ENCODE data around the gene TMC6. TPM values are rescaled to one million over a fixed set of nuclear protein-coding genes. Genes with fewer than 3 reads are reported as not detected.

TMC6 gene
- total and polyA plus RNA-seq, 2 of the 13 experiments (the other 11 are each of a cell fraction or from before 2014, with no cell fraction given) = 48.4 to 99.1 TPM

DNA sequence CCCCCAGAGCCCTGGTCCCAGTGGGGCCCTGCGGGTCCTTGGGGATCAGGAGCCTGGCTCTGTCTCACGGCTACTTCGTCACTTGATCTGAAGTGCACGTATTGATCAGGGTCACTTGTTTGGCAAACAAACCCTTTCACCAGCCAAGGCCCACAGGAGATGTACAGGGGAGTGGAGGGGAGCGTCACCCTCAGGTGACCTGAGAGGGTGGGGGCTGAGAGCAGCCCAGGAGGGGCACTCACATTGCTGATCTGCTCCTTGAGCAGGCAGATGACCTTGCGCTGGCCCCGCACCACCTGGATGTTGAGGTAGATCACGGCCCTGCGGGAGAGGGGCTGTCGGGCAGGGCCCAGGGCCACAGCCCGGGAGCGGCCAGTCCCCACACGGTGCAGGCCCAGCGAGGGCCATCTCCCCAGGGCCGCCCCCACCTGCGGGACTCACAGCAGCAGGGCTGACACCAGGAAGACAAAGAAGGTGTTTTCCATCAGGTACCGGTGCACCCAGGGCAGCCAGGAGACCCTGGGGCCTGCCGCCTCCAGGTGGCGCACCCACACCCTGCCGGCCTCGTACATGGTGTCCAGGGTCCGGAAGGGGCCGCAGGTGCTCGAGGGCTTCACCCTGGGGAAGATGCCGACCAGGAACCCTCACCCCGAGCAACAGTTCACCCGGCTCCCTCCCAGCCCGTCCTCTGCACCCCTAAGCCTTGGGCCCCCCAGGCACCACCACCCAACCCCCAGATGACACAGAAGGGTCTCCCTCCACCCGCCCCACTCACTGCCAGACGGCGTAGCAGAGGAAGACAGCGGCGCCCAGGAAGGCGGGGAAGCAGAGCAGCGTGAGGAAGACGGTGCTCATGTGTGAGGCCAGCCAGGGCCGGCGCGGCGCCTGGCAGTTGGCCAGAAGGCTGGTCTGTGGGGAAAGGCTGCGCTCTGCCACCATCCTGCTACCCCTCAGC, 11.3 kb downstream of the TMC6 start (continued):
- TF ChIP-seq, protein P1, sequence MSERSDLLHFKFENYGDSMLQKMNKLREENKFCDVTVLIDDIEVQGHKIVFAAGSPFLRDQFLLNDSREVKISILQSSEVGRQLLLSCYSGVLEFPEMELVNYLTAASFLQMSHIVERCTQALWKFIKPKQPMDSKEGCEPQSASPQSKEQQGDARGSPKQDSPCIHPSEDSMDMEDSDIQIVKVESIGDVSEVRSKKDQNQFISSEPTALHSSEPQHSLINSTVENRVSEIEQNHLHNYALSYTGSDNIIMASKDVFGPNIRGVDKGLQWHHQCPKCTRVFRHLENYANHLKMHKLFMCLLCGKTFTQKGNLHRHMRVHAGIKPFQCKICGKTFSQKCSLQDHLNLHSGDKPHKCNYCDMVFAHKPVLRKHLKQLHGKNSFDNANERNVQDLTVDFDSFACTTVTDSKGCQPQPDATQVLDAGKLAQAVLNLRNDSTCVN (CRISPR knock-in tag; IDR thresholded peaks at IDR 0.05; ENCODE audit: borderline replicate concordance) = no peak
- TF ChIP-seq ZNF343 (CRISPR knock-in tag; IDR thresholded peaks at IDR 0.05) (no peak), MAFG (CRISPR knock-in tag; IDR thresholded peaks at IDR 0.05) (no peak), ZNF780A (CRISPR knock-in tag; IDR thresholded peaks at IDR 0.05) (no peak), ZNF382 (CRISPR knock-in tag; IDR thresholded peaks at IDR 0.05; ENCODE audit: borderline replicate concordance) (no peak), GATAD2A (CRISPR knock-in tag; IDR thresholded peaks at IDR 0.05) (peak; percentile 89), POLR2AphosphoS2 (IDR thresholded peaks at IDR 0.05; ENCODE audit: low read depth, low read length) (no peak), KLF11 (CRISPR knock-in tag; IDR thresholded peaks at IDR 0.05) (no peak), SRF (IDR thresholded peaks at IDR 0.05; ENCODE audit: low read depth, low read length) (no peak), ZSCAN22 (CRISPR knock-in tag; IDR thresholded peaks at IDR 0.05) (no peak), ASH2L (IDR thresholded peaks at IDR 0.05; ENCODE audit: insufficient read length, low read depth, low read length) (no peak), PBX2 (CRISPR knock-in tag; IDR thresholded peaks at IDR 0.05) (no peak), RBAK (CRISPR knock-in tag; IDR thresholded peaks at IDR 0.05) (no peak), ZNF383 (CRISPR knock-in tag; IDR thresholded peaks at IDR 0.05; ENCODE audit: borderline replicate concordance) (no peak), ARID4A (CRISPR knock-in tag; IDR thresholded peaks at IDR 0.05; ENCODE audit: borderline replicate concordance) (peak; percentile 38; the same call in 1 of the 2 replicates), ZNF678 (CRISPR knock-in tag; IDR thresholded peaks at IDR 0.05) (0 out of 2 replicates have a peak, but pooled peaks have one; percentile 26)
- TF ChIP-seq, protein P2, sequence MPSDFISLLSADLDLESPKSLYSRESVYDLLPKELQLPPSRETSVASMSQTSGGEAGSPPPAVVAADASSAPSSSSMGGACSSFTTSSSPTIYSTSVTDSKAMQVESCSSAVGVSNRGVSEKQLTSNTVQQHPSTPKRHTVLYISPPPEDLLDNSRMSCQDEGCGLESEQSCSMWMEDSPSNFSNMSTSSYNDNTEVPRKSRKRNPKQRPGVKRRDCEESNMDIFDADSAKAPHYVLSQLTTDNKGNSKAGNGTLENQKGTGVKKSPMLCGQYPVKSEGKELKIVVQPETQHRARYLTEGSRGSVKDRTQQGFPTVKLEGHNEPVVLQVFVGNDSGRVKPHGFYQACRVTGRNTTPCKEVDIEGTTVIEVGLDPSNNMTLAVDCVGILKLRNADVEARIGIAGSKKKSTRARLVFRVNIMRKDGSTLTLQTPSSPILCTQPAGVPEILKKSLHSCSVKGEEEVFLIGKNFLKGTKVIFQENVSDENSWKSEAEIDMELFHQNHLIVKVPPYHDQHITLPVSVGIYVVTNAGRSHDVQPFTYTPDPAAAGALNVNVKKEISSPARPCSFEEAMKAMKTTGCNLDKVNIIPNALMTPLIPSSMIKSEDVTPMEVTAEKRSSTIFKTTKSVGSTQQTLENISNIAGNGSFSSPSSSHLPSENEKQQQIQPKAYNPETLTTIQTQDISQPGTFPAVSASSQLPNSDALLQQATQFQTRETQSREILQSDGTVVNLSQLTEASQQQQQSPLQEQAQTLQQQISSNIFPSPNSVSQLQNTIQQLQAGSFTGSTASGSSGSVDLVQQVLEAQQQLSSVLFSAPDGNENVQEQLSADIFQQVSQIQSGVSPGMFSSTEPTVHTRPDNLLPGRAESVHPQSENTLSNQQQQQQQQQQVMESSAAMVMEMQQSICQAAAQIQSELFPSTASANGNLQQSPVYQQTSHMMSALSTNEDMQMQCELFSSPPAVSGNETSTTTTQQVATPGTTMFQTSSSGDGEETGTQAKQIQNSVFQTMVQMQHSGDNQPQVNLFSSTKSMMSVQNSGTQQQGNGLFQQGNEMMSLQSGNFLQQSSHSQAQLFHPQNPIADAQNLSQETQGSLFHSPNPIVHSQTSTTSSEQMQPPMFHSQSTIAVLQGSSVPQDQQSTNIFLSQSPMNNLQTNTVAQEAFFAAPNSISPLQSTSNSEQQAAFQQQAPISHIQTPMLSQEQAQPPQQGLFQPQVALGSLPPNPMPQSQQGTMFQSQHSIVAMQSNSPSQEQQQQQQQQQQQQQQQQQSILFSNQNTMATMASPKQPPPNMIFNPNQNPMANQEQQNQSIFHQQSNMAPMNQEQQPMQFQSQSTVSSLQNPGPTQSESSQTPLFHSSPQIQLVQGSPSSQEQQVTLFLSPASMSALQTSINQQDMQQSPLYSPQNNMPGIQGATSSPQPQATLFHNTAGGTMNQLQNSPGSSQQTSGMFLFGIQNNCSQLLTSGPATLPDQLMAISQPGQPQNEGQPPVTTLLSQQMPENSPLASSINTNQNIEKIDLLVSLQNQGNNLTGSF (CRISPR knock-in tag; IDR thresholded peaks at IDR 0.05) = no peak

All from HepG2 (cell line).